ENCODE results near the gene PISD. TPM values are rescaled to one million over a fixed set of nuclear protein-coding genes. Genes with fewer than 3 reads are reported as not detected.

PISD gene
- total RNA-seq, 1 donor from 2014 or later, result 77.1 TPM

DNA sequence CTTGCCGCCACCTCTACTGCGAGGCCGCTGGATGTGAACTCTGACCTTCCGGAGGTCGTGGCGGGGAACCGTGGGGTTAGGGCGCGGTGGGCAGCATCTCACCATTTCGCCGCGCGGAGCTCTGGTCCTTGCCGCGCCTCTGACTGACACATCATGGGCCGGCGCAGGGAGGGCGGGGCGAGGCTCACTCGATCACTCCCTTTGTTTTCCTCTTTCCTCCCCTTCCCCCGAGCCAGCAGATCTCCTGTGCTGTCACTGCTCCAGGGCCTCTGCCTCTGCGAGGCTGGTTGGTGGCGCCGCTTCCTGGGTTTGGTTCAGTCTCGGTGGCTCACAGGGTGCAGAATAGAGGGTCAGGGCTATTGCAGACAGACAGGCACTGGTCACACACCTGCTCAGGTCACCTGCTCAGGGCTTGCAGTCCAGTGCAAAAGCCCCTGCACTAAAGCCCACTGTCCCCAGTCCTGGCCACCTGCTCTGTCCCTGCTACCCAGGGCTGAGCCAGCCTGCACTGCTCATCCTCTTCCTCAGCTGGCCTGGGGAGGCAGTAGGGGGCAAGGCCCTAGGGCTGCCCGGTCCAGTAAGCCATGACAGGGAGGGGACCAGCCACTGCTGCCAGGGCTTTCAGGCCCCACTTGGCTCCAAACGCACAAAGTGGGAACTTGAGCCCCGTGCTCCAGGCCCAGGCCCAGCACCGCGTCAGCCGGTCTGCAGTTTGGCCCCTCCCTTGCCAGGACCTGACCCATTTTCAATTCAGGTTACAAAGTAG, 36.2 kb downstream of the PISD start:
- no peak for DNase-seq (ENCODE audit: low read depth)

DNA sequence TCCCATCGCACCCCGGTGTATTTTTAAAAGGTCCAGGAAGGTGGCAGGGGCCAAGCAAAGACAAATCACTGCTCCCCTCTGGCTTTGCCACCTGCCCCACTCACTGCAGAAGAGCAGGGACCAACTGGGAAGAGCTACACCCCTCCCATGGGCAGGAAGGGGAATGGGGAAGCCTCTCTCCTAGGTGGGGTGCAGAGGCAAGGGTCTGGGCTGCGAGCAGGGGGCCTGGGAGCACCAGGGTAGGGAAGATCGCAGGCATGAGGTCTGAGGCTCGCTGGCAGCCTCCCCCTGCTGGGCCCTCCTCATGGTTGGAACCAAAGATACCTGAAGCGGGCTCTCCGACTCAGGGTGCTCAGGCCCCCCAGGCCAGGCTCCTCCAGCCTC, 36.8 kb downstream of the PISD start:
- DNase-seq (ENCODE audit: low read depth), result no peak

DNA sequence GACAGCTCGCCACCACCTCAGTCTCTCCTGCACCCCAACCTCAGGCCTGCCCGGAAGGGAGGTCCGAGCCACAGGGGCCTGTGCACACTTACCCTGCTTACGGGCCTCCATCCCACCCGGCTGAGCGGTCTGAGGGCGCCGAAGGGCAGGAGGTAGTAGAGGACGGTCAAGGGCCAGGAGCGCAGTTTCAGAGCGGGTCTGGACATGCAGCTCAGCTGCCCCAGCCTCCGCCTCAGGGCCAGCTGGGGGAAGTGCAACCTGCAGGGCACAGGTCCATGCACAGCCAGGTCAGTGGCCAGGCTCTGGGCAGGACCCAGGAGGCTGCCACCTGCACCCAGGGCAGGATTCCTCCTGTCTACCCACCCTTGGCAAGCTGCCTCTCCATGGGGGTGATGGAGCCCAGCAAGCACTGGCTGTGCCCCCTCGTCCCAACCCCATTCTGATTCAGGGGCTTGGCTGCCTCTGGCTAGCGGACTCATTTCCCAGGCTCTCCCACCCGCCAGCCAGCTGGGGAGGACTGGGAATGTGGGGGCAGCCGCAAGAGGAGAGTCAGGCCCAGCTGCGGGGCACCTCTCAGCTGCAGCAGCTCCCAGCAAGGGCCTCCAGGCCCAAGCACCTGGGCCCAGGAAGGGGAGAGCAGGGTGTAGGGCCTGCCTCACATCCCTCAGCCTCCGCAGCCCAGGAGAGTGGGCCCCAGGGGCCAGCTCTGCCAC, 38.3 kb downstream of the PISD start:
- DNase-seq (ENCODE audit: low read depth), result no peak

DNA sequence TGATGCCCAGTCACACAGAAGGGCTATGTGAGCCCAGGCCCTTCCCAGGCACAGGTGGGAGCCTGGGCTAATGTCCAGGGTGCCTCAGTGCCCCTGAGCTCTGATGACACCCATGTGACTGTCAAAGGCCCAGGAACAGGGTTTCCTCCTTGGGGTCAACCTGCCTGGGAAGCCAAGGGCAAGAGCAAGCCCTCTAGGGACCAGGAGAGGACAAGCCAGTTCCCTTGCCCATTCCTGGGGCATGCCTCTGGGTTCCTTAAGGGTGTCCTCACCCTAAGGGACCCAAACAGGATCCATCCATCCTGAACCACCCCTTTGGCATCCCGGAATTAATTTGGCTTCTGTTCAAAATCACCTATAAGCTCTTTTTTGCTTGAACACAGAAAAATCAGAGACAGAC, 39.0 kb downstream of the PISD start:
- DNase-seq (ENCODE audit: low read depth), result no peak

DNA sequence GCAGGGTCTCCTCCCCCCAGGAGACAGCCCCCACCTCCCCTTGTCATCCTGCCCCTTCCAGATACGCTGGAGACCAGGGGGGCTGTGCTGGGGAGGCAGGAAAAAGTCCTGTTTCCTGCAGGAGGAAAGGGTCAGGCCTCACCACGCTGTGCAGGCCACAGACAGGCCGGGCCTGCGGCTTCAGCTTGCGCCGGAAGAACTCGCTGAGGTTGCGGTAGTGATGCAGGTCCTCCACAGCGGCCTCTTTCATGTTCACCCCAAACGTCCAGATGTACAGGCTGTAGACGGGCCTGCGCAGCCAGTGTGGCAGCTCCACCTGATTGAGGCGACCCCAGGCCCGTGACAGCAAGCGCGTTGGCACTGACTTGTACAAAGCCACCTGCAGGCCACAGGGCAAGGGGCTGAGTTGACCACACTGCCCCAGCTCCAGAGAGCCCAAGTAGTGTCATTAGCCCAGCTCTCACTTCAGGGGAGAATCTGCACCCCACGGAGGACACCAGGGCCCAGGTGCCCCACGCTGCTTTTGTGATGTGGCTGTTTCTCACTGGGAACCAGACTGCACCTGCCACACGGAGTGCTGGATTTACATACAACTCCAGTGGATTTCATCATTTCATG, 40.4 kb downstream of the PISD start:
- DNase-seq (ENCODE audit: low read depth), result no peak

DNA sequence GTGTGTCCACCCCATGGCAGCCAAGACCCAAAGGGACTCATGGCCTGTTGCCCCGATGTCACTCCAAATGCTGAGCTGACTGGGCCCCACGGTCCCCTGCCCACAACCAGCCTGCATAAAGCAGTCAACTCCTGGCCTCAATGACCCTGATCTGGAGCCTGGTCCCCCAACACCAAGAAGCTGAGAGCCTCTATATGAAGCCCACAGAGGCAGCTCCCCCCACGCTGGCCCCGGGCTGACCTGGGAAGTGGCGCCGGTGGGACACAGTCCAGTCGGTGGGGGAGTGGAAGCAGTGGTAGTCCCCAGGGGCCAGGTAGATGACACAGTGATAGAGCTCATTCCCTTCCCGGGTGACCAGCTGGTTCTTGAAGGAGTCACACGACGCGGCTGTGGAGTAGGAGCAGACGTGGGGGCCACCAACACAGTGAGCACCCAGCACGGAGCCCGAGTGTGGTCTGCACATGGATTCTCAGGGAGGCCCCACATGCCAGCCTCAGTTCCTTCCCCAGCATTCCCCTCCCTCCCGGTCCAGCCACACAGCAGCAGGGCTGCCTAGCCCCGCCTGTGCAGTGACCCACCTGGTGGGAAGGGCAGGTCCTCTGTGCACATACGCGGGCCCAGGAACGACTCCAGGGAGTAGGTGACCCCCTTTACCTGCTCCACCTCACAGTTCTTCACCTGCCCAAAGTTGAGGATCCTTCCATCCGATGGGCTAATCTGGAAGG, 41.1 kb downstream of the PISD start:
- no peak for DNase-seq (ENCODE audit: low read depth)

DNA sequence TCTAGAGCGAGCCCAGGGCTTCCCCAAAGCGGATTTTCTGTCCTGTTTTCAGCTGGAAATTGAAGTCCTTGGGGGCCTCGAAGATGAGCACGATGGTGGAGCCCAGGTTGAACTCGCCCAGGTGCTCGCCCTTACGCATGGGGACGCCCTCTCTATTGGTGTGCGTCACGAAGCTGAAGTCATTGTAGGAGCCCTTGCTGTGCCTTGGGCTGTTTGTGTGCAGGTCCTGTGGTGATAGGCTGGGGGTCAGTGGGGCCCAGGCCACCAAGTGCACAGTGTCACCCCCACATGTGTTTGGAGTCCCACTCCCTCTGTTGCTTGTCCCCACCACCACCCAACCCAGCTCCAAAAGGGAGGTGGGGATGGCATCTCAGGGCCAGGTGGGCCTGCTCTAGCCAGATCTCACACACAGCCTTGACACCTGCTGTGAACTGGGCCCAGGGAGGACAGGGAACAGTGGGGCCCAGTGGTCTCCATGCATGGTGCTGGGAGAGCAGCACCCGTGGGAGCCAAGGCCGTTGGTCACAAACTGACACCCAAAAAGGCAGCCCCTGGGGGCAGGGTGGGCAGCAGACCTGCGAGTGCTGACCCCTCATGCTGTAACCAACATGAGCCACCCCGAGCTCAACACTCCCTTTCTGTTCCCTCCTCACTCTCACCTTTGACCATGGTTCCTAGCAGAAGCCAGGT, 42.3 kb downstream of the PISD start:
- no peak for DNase-seq (ENCODE audit: low read depth)

DNA sequence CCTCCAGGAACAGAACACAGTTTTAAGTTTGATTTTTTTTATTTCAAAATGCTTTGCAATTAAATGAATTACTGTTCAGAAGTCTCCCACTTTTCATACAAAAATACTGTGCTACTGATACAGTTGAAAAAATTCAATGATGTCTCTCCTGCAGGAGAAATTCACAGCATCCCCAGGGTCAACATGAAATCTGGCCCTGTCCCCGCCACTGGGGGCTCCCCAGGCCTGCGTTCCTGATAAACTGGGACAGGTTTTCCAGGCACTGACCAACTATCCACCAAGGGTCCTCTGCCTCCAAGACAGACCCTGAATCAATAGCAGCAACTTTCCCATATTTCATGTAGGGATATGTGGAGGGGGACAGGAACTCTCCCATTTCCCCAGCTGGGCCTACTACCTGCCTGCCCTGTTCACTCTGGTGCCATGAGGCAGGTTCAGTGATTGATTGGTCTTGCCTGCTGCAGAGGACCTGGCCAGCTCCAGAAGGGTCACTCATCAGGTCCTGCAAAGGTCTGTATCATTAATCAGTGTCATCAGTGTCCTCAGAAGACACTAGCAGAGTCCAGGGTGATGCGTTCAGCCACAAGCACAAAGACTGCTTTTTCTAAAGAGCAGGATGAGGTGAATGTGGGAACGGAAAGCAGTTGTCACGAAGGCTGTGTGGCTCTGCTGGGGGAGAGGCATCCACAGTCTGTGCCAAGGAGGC, 43.4 kb downstream of the PISD start:
- DNase-seq (ENCODE audit: low read depth), result no peak

DNA sequence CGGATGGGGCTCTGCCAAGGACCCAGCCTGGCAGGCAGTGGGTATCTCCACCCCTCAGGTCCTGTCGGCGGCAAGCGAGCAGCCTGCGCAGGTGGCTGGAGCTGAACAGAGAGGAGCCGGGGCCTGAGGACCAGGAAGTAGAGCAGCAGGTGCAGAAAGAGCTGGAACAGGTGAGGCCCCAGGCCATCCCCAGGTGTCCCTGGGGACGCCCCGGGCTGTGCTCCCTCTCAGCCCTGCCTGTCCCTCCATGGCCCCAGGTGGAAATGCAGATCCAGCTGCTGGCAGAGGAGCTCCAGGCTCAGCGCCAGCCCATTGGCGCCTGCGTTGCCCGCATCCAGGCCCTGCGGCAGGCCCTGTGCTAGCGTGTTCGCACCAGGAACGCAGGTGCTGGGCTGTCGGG, 44.0 kb downstream of the PISD start:
- no peak for DNase-seq (ENCODE audit: low read depth)

DNA sequence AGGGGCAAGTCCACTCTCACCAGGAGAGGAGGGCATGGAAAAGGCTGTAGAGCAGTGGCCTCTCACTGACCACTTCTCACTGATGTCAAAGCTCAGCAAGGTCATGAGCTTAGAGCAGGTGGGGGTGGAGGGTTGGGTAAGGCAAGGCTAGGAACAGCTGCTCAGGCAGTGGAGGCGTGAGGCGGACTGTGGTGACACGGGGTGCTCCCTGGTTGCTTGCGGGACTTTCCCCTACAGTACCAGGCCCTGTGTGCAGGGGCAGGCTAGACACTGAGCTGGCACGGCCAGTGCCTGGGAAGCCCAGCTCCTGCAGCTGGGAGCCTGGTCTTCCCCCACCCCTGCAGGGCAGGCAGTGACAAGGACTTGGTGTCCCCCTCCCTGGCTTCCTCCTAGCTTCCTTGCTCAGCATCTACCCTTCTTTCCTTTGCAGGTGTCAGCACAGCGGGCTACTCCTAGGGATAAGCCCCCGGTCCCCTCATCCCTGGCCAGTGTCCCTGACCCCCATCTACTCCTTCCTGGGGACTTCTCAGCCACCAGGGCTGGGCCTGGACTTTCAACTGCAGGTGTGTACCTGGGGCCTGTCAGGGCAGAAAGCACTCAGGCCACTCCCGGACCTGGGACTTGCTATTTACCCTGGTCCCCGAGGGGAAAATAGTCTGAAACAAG, 45.6 kb downstream of the PISD start:
- no peak for DNase-seq (ENCODE audit: low read depth)

DNA sequence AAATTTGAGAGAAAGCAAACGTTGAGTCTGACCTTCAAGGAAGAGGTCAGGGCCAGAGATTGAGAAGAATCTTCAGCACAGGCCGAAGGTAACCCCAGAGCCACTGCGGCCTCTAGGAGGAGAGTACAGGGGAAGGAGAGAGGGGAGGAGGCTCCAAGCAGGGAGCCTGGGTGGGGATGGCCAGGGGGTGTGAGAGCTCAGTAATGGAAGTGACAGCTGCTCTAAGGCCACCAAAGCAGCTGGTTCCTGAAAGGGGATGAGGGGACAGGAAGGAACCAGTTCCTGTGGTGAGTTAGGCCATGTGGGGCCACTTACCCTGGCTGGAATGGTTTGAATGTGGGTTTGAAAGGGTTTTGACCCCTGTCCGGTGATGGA, 46.1 kb downstream of the PISD start:
- no peak for DNase-seq (ENCODE audit: low read depth)

DNA sequence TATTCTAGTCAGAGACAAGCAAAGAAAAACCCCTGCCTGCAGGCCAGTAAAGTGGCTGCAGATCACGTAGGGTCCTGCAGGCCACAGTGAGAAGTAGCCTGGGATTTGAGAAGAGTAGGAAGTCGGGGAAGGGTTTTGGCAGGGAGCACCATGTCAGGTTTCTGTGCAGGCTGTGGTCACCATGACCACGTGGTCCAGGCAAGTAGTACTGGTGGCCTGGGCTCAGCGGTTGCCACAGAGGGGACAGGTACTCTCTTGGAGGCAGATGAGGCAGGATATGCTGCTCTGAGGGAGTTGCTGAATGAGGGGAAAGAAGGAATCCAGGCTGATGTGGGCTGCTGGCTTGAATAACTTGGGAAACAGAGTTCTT, 46.5 kb downstream of the PISD start:
- no peak for DNase-seq (ENCODE audit: low read depth)

DNA sequence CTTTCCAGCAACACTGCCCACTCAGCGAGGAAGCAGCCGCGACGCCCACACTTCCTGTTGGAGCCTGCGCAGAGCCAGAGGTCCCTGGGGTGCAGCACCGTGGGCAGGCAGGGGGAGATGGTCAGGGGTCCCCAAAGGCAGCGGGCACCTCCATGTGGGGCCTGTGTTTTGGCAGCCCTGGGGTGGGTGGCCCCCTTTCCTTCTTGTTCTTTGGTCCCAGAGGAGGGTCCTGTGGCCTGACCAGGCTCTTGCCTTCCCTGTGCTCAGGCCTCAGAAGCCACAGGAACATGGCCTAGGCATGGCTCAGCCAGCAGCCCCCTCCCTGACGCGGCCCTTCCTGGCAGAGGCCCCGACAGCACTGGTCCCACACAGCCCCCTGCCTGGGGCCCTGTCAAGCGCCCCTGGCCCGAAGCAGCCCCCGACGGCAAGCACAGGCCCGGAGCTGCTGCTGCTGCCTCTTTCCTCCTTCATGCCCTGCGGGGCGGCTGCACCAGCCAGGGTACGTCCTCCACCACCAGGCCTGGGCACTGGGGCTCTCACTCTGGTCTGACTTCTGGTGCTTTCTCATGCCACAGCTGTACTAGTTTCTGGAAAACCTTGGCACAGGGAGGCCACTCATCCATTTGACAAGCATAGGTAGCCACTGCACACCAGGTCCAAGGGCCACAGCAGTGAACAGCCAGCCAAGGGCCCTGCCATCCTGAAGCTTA, 47.1 kb downstream of the PISD start:
- DNase-seq (ENCODE audit: low read depth), result no peak

DNA sequence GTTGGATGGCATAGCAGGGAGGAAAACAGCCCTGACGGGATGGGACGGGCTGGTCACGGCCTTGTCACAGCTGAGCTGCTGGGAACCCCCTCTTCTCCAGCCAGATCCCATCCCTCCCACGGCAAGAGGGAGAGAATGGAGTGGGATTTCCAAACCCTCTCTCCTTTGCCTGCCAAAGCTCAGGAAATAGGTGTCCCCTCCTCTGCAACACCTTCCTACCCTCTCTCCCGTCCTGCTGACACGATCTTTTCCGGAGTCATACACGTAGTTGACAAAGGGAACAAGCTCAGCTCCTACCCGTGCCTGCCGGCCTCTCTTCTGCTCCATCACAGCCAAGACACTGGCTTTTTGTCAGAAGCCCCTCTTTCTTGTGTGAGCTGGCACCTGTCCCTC, 48.1 kb downstream of the PISD start:
- no peak for DNase-seq (ENCODE audit: low read depth)

DNA sequence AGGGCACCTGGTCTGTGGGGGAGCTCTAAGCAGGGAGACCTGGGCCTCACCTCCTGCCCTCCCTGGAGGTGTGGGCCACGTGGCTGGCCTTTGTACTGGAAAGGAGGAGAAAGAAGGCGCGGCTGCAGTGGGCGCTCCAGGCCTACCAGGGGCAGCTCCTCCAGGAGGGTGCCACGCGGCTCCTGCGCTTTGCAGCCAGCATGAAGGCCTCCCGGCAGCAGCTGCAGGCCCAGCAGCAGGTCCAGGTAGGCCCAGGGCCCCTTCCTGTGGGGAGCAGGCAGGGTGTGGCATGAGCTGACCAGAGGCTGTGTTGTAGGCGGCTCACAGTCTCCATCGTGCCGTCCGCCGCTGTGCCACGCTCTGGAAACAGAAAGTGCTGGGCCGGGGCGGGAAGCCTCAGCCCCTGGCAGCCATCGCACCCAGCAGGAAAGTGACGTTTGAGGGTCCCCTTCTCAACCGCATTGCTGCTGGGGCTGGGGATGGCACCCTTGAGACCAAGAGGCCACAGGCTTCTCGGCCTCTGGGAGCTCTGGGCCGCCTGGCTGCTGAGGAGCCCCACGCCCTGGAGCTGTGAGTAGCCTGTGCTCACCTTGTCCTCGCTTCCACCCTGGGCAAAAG, 48.6 kb downstream of the PISD start:
- no peak for DNase-seq (ENCODE audit: low read depth)

DNA sequence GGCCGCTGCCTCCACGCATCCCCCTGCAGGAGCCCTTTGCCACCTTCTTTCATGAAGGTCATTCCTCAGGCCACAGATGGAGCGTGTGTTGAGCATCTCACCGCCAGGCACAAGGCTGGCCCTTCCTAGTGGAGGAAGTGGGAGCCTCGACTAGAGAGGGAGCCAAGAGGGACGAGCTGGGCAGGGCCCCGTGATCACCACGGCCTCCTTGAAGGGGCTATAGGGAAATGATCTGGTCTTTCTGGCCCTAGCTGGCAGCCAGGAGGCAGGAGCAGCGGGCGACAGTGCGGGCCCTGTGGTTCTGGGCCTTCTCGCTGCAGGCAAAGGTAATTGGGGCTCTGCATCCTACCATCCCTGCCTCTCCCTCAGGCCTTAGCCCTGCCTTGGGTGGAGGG, 49.1 kb downstream of the PISD start:
- DNase-seq (ENCODE audit: low read depth), result no peak

DNA sequence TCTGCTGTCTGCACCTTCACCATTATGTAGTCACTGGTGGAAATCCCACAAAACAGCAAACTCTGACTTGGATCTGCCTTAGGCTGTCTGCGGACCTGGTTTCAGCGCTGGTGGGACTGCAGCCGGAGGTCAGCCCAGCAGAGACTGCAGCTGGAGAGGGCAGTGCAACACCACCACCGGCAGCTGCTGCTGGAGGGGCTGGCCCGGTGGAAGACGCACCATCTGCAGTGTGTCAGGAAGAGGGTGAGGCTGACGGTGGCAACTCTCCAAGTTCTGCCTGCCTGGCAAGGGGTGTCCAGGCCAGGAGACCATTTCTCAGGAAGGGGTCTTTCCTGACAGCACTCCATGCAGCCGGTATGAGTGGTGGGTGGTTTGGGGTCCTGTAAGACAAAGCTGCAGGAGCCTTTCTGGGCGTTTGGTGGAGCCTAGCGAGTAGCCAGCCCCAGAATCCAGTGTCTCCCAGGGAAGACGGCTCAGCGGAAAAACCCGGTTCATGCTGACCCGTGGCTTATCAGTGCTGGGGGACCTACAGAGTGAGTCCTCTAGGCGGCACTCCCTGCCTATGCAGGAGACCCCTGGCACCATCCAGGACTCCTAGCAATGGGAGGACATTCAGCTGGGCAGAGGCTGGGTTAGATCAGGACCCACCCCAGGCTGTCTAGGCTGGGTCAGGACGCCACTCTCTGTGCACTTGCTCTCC, 50.8 kb downstream of the PISD start:
- DNase-seq (ENCODE audit: low read depth), result no peak

DNA sequence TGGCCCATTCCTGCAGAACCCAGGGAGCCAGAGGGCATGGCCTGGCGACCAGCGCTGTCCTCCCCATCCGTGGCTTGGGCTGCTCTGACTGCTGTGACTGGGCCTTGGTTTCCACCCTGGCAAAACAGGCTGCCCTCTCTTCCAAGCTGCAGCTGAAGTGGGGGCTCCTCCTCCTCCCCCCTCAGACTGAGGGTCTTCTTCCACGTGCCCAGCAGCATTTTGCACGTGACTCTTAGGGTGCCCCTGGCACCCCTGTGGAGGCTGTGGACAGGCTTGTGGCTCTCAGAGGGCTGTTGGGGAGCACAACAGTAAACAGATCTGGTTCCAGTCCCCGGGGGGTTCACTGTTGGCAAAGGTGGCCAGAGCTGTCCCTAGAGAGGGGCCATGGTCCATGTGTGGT, 51.4 kb downstream of the PISD start:
- no peak for DNase-seq (ENCODE audit: low read depth)

DNA sequence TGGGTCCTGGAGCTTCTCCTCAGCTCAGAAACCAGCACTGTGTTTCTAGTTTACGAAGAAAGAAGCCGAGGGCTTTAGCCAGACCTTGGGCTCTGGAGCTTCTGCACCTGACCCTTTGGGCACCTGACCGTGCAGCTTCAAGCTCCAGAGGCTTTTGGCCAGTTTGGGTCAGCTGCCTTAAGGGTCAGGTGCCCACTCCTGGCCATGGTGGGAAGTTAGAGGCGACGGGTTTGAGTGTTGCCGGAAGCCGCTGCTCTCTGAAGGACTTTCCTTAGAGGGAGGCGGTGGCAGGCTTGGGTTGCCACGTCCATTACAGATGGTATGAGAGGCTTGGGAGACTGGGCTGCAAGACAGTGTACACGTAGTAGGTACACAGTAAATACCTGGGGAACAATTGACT, 52.3 kb downstream of the PISD start:
- no peak for DNase-seq (ENCODE audit: low read depth)
